WTC11 (cell line): Measurements from ENCODE around the gene JADE2. TPM values are rescaled to one million over a fixed set of nuclear protein-coding genes. Genes with fewer than 3 reads are reported as not detected.
A peak's percentile ranks its signal among the peaks of the same experiment; 100 is the strongest.

Experiments used
- ATAC-seq: fragments of 200-7000 bp; cut with Tn5 transposase; 2 replicates; pipeline ENCODE4 v1.10.0; 2021; ENCODE audit warnings: mild to moderate bottlenecking, moderate library complexity
- CTCF ChIA-PET: fragments of 300-600 bp; sonication (Branson Sonifier 250); formaldehyde crosslinking; loops from one replicate; lab custom pipeline; 2021; ENCODE audit warnings: antibody characterized with exemption; lab: Charles Lee
- POLR2A ChIA-PET: fragments of 350-600 bp; sonication (Branson Sonifier 250); formaldehyde crosslinking; loops from one replicate; lab custom pipeline; 2021; ENCODE audit warnings: antibody characterized with exemption; lab: Charles Lee
- DNase-seq: peaks from one replicate; pipeline ENCODE4 v3.0.0; 2021; ENCODE audit warnings: low spot score
- H3K27ac Mint-ChIP-seq: 2 replicates; pipeline ENCODE4 v1.8.0; 2021; ENCODE audit warnings: mixed read lengths
- H3K27me3 Mint-ChIP-seq: 2 replicates; pipeline ENCODE4 v1.8.0; 2021; ENCODE audit warnings: low read depth, mild to moderate bottlenecking, moderate library complexity, mixed read lengths
- H3K36me3 Mint-ChIP-seq: 2 replicates; pipeline ENCODE4 v1.8.0; 2021; ENCODE audit warnings: mixed read lengths
- H3K4me1 Mint-ChIP-seq: 2 replicates; pipeline ENCODE4 v1.8.0; 2022; ENCODE audit warnings: mixed read lengths
- H3K4me3 Mint-ChIP-seq: 2 replicates; pipeline ENCODE4 v1.8.0; 2021; ENCODE audit warnings: mild to moderate bottlenecking, moderate library complexity, mixed read lengths
- H3K9me3 Mint-ChIP-seq: 2 replicates; pipeline ENCODE4 v1.8.0; 2021; ENCODE audit warnings: mixed read lengths
- AFF4 ChIP-seq: sonication (generic); formaldehyde crosslinking; IDR thresholded peaks from 2 replicates; pipeline ENCODE4 v1.8.1; 2023; ENCODE audit warnings: mild to moderate bottlenecking, missing genetic modification reagents, borderline replicate concordance
- CREM ChIP-seq: sonication (generic); formaldehyde crosslinking; IDR thresholded peaks from 2 replicates; pipeline ENCODE4 v1.8.1; 2022; ENCODE audit warnings: mild to moderate bottlenecking, missing genetic modification reagents, moderate library complexity
- E2F5 ChIP-seq: sonication (generic); formaldehyde crosslinking; IDR thresholded peaks from 2 replicates; pipeline ENCODE4 v1.8.1; 2022; ENCODE audit warnings: mild to moderate bottlenecking, moderate library complexity, missing genetic modification reagents
- ESRRA ChIP-seq: sonication (generic); formaldehyde crosslinking; IDR thresholded peaks from 2 replicates; pipeline ENCODE4 v1.8.1; 2022; ENCODE audit warnings: mild to moderate bottlenecking, missing genetic modification reagents, borderline replicate concordance
- FOXP1 ChIP-seq: sonication (generic); formaldehyde crosslinking; IDR thresholded peaks from 2 replicates; pipeline ENCODE4 v1.8.0; 2022; ENCODE audit warnings: missing genetic modification reagents, mild to moderate bottlenecking, moderate library complexity, borderline replicate concordance
- FOXP4 ChIP-seq: sonication (generic); formaldehyde crosslinking; IDR thresholded peaks from 2 replicates; pipeline ENCODE4 v1.8.0; 2022; ENCODE audit warnings: mild to moderate bottlenecking, missing genetic modification reagents
- GRHL2 ChIP-seq: fragments of 250-450 bp; sonication (Bioruptor Pico); IDR thresholded peaks from 2 replicates; pipeline ENCODE4 v1.8.0; 2022; ENCODE audit warnings: mild to moderate bottlenecking, moderate library complexity; ENCODE audit not compliant: insufficient replicate concordance, severe bottlenecking
- NR1H2 ChIP-seq: sonication (generic); formaldehyde crosslinking; IDR thresholded peaks from 2 replicates; pipeline ENCODE4 v1.9.0; 2021; ENCODE audit warnings: mild to moderate bottlenecking, moderate library complexity, missing genetic modification reagents
- PRRX2 ChIP-seq: fragments of 250-450 bp; sonication (Bioruptor Pico); IDR thresholded peaks from 2 replicates; pipeline ENCODE4 v1.8.0; 2021; ENCODE audit warnings: mild to moderate bottlenecking
- SMAD3 ChIP-seq: sonication (generic); formaldehyde crosslinking; IDR thresholded peaks from 2 replicates; pipeline ENCODE4 v1.8.0; 2022; ENCODE audit warnings: missing genetic modification reagents, mild to moderate bottlenecking, borderline replicate concordance
- TEAD4 ChIP-seq: sonication (generic); formaldehyde crosslinking; IDR thresholded peaks from 2 replicates; pipeline ENCODE4 v1.8.0; 2022; ENCODE audit warnings: mild to moderate bottlenecking, missing genetic modification reagents
- ZBTB43 ChIP-seq: sonication (generic); formaldehyde crosslinking; IDR thresholded peaks from 2 replicates; pipeline ENCODE4 v1.8.1; 2023; ENCODE audit warnings: mild to moderate bottlenecking, missing genetic modification reagents
- ZNF121 ChIP-seq: sonication (generic); formaldehyde crosslinking; IDR thresholded peaks from 2 replicates; pipeline ENCODE4 v1.8.0; 2023; ENCODE audit warnings: missing genetic modification reagents
- ZNF281 ChIP-seq: sonication (generic); formaldehyde crosslinking; IDR thresholded peaks from 2 replicates; pipeline ENCODE4 v1.8.0; 2023; ENCODE audit warnings: mild to moderate bottlenecking, missing genetic modification reagents
- ZNF423 ChIP-seq: fragments of 250-450 bp; sonication (Bioruptor Pico); IDR thresholded peaks from 2 replicates; pipeline ENCODE4 v2.1.2; 2022; ENCODE audit warnings: mild to moderate bottlenecking, moderate library complexity
- ZNF671 ChIP-seq: fragments of 250-450 bp; sonication (Bioruptor Pico); IDR thresholded peaks from 2 replicates; pipeline ENCODE4 v1.8.0; 2021; ENCODE audit warnings: mild to moderate bottlenecking
- total RNA-seq: library from RNA; stranded (reverse); gene quantifications from 3 replicates; pipeline ENCODE4 v1.2.3, GENCODE V29; 2021

JADE2 gene
- total RNA-seq, 1 experiment from 2014 or later = 40.8 TPM

GRCh38 chr5:134539732-134540131, 14.3 kb downstream of the JADE2 start (continued):
- TF ChIP-seq ZBTB43 (CRISPR knock-in tag) (no peak), ZNF121 (CRISPR knock-in tag) (no peak), AFF4 (CRISPR knock-in tag) (no peak), ZNF671 (no peak), CREM (CRISPR knock-in tag) (peak; percentile 31; the same call in 1 of the 2 replicates), SMAD3 (CRISPR knock-in tag) (no peak), GRHL2 (CRISPR knock-in tag) (no peak), PRRX2 (CRISPR knock-in tag) (no peak), FOXP1 (CRISPR knock-in tag) (peak; percentile 17; the same call in 1 of the 2 replicates), ESRRA (CRISPR knock-in tag) (no peak)

- no peaks in the 10 kb centered on the region for H3K27me3 Mint-ChIP-seq
- no peak overlapping the region for H3K4me3 Mint-ChIP-seq
- peak overlapping the region; percentile 70 for H3K27ac Mint-ChIP-seq
- TF ChIP-seq E2F5 (CRISPR knock-in tag) (no peak), ZNF423 (CRISPR knock-in tag) (no peak)
- H3K36me3 Mint-ChIP-seq = peaks cover 45% of the 10 kb centered on the region
- H3K9me3 Mint-ChIP-seq = no peaks in the 10 kb centered on the region
- no peak for DNase-seq
- ChIA-PET CTCF (interaction anchor here (0.7 to 3.9 kb wide), 9 partner anchors 14 to 544 kb away, joined by 3 to 47 read pairs (median 4); partner anchors contain the start of gene CDKN2AIPNL), POLR2A (interaction anchor here (0.8 to 1.6 kb wide), 10 partner anchors 13 to 169 kb away, joined by 3 to 13 read pairs (median 5); partner anchors contain the start of genes CDKN2AIPNL, JADE2 and UBE2B)
- ATAC-seq = no peak
- H3K4me1 Mint-ChIP-seq = peaks cover 36% of the 10 kb centered on the region
These were observed 15.6 kb downstream of the JADE2 start for GRCh38 chr5:134540747-134541733.

- CTCF ChIA-PET = interaction anchor here (0.9 to 3.9 kb wide), 5 partner anchors 15 to 130 kb away, joined by 3 to 47 read pairs (median 5); partner anchors contain the start of gene CDKN2AIPNL
- H3K9me3 Mint-ChIP-seq = no peaks in the 10 kb centered on the region
- ATAC-seq (peak; percentile 13), DNase-seq (peak; percentile 82)
- no peak overlapping the region for H3K4me3 Mint-ChIP-seq
- H3K27me3 Mint-ChIP-seq = no peaks in the 10 kb centered on the region
- H3K36me3 Mint-ChIP-seq = peaks cover 47% of the 10 kb centered on the region
- POLR2A ChIA-PET = interaction anchor here (0.7 to 1.1 kb wide), 2 partner anchors 13 to 14 kb away, joined by 3 to 4 read pairs; no protein-coding TSS in a partner anchor
- H3K4me1 Mint-ChIP-seq = peaks cover 36% of the 10 kb centered on the region
- no peak overlapping the region for H3K27ac Mint-ChIP-seq
- TF ChIP-seq TEAD4 = peak; percentile 83; the same call in 1 of the 2 replicates
- TF ChIP-seq ZNF281 (CRISPR knock-in tag) = peak; percentile 82; the same call in 1 of the 2 replicates
- no peak for TF ChIP-seq ZNF121 (CRISPR knock-in tag)
- no peak for TF ChIP-seq NR1H2 (CRISPR knock-in tag)
- no peak; the same call in 1 of the 2 replicates for TF ChIP-seq FOXP4 (CRISPR knock-in tag)
These were observed 16.4 kb downstream of the JADE2 start for GRCh38 chr5:134541736-134542376.
